Loucy (cell line): ENCODE data around the gene SIGLEC12.
"Not testable (repeated sequence)": the region's sequence is repeated elsewhere in the genome, so short reads cannot be mapped to it uniquely, and the experiment has no call there.

Experiments
- CTCF ChIP-seq: fragments of 200-600 bp; sonication (generic); conservative IDR thresholded peaks from 2 replicates; pipeline ENCODE4 v1.5.1; 2014; ENCODE audit warnings: mild to moderate bottlenecking, antibody characterized with exemption, low read length
- EZH2phosphoT487 ChIP-seq: fragments of 200-600 bp; IDR thresholded peaks from 2 replicates; pipeline ENCODE4 v1.6.1; 2018; ENCODE audit warnings: antibody characterized with exemption, mild to moderate bottlenecking, moderate library complexity, borderline replicate concordance

GRCh38 chr19:51447510-51447909 lies 54.1 kb downstream of the SIGLEC12 start:
- not testable (repeated sequence) for TF ChIP-seq CTCF, EZH2phosphoT487
